Kidney (tissue), 14 donors: ENCODE results near the gene MTMR6. TPM values are rescaled to one million over a fixed set of nuclear protein-coding genes. Genes with fewer than 3 reads are reported as not detected.
A peak's percentile ranks its signal among the peaks of the same experiment; 100 is the strongest.

ENCODE experiments used
- DNase-seq, 5 donors: peaks; one replicate each; pipeline ENCODE4 v3.0.0-alpha.2; 2013 to 2020
- FAIRE-seq: peaks from 2 replicates; lab custom pipeline; 2012; peaks lifted over from hg19 to GRCh38; lab: Jason Lieb, UNC
- H3K27ac ChIP-seq, 2 donors: one replicate each; pipeline ENCODE4 v1.7.0; 2013; ENCODE audit warnings: low read depth in 2 of 2, low read length in 2 of 2, inconsistent platforms in 1 of 2
- H3K27me3 ChIP-seq: one replicate; pipeline ENCODE4 v1.7.1; 2013; ENCODE audit warnings: low read length, inconsistent platforms; ENCODE audit not compliant: control insufficient read depth, insufficient read depth
- H3K36me3 ChIP-seq, 3 donors: one replicate each; pipeline versions ENCODE4 v1.7.0 to v1.7.1; 2013; ENCODE audit warnings: low read length in 3 of 3, control low read depth in 1 of 3, inconsistent platforms in 1 of 3; ENCODE audit not compliant: insufficient read depth in 3 of 3, control insufficient read depth in 2 of 3
- H3K4me1 ChIP-seq, 3 donors: one replicate each; pipeline versions ENCODE4 v1.7.0 to v1.7.1; 2013; ENCODE audit warnings: low read length in 3 of 3, inconsistent platforms in 1 of 3, low read depth in 1 of 3; ENCODE audit not compliant: control insufficient read depth in 2 of 3, insufficient read depth in 2 of 3
- H3K4me3 ChIP-seq, 3 donors: one replicate each; pipeline versions ENCODE4 v1.7.0 to v1.8.1; 2013; ENCODE audit warnings: low read length in 3 of 3, control low read depth in 1 of 3, inconsistent platforms in 1 of 3
- H3K9ac ChIP-seq, 3 donors: one replicate each; pipeline versions ENCODE4 v1.7.0 to v1.7.1; 2013; ENCODE audit warnings: low read length in 3 of 3, control low read depth in 1 of 3, inconsistent platforms in 1 of 3
- H3K9me3 ChIP-seq, 3 donors: one replicate each; pipeline versions ENCODE4 v1.7.0 to v1.7.1; 2013; ENCODE audit warnings: low read length in 3 of 3, control low read depth in 1 of 3, inconsistent platforms in 1 of 3; ENCODE audit not compliant: control insufficient read depth in 2 of 3, insufficient read depth in 1 of 3
- CTCF ChIP-seq: IDR thresholded peaks from 3 replicates; pipeline ENCODE4 v1.5.1; 2012; ENCODE audit warnings: mild to moderate bottlenecking, moderate library complexity, borderline replicate concordance; ENCODE audit not compliant: insufficient read depth; ENCODE audit errors: extremely low read depth
- intact Hi-C: fragments of 100-400 bp; cut with DNase I; formaldehyde crosslinking; loops from one replicate; pipeline ENCODE4 v1.11.1; 2022
- polyA plus RNA-seq: library from polyadenylated mRNA; stranded (reverse); fragments of 350-450 nt; fragmentation: Illumina TruSeq; extraction: RNeasy Lipid Tissue Mini Kit (QIAGEN cat#74804); gene quantifications from one replicate; pipeline ENCODE4 v1.2.3, GENCODE V29; 2014; ENCODE audit warnings: low read depth, low replicate concordance; ENCODE audit not compliant: insufficient read depth
- total RNA-seq: library from RNA; stranded (reverse); fragmentation: NEBNext Ultra II Directional; extraction: Animal tissue kit (Norgen Biotek cat#: 25700); gene quantifications from one replicate; pipeline ENCODE4 v1.2.1, GENCODE V29; 2021
- donor health status: control.
- donor health status: control.
- donor health status: control.
- donor health status: control.
- donor health status: control.
- donor health status: DM: yes; HTN: yes; CAD: no.
- donor health status: Normal renal cell carcinoma (clear cell type).

MTMR6 gene
- total and polyA plus RNA-seq, 2 donors from 2014 or later = 9.4 to 21.4 TPM

- DNase-seq = no peak
- H3K9me3 ChIP-seq = no peaks in the 10 kb centered on the region
- no peak overlapping the region for H3K4me3 ChIP-seq
- no peaks in the 10 kb centered on the region for H3K4me1 ChIP-seq
- no peaks in the 10 kb centered on the region for H3K27me3 ChIP-seq
- peaks cover 13 to 38% (median 30%) of the 10 kb centered on the region in 3 donors for H3K36me3 ChIP-seq
- no peak for TF ChIP-seq CTCF
- H3K27ac ChIP-seq = no peak overlapping the region
- intact Hi-C loops = no loop called here
- FAIRE-seq = no peak
- no peak overlapping the region for H3K9ac ChIP-seq
Measured at GRCh38 chr13:25310891-25311290, 23.6 kb upstream of the MTMR6 start.

GRCh38 chr13:25306671-25307464 lies 19.6 kb upstream of the MTMR6 start:
- Histone ChIP-seq H3K27me3 (no peaks in the 10 kb centered on the region), H3K4me1 (peaks cover 0 to 4% (median 4%) of the 10 kb centered on the region in 3 donors), H3K9ac (no peak overlapping the region), H3K9me3 (no peaks in the 10 kb centered on the region), H3K4me3 (peak overlapping the region in 2 of 3 donors; percentile 26 to 39), H3K36me3 (peaks cover 6 to 24% (median 11%) of the 10 kb centered on the region in 3 donors), H3K27ac (peak overlapping the region in 1 of 2 donors; percentile 32)
- FAIRE-seq (peak; percentile 42), DNase-seq (no peak)
- no peak for TF ChIP-seq CTCF
- intact Hi-C loops = no loop called here

- FAIRE-seq (no peak), DNase-seq (no peak)
- TF ChIP-seq CTCF = no peak
- Histone ChIP-seq H3K27ac (peak overlapping the region; percentile 86 to 96), H3K36me3 (peaks cover 0 to 4% (median 0%) of the 10 kb centered on the region in 3 donors), H3K4me1 (peaks cover 0 to 4% (median 4%) of the 10 kb centered on the region in 3 donors), H3K27me3 (peaks cover 2% of the 10 kb centered on the region), H3K9ac (peak overlapping the region; percentile 77 to 95 (median 94)), H3K9me3 (no peaks in the 10 kb centered on the region), H3K4me3 (peak overlapping the region; percentile 85 to 98 (median 95))
- intact Hi-C loops = no loop called here
Measured at GRCh38 chr13:25302121-25302520, 14.8 kb upstream of the MTMR6 start.
